Neural crest cell (in vitro differentiated cells): Measurements from ENCODE around the gene TGFBRAP1. TPM values are rescaled to one million over a fixed set of nuclear protein-coding genes. Genes with fewer than 3 reads are reported as not detected.

ENCODE experiments used
- DNase-seq: peaks from one replicate; pipeline ENCODE4 v3.0.0; 2021; ENCODE audit warnings: low read depth, mixed read lengths, low spot score
- H3K27ac Mint-ChIP-seq: one replicate; pipeline ENCODE4 v1.8.0; 2021; ENCODE audit warnings: mild to moderate bottlenecking, mixed read lengths; ENCODE audit not compliant: unreplicated experiment
- H3K27me3 Mint-ChIP-seq: 2 replicates; pipeline ENCODE4 v1.8.0; 2021; ENCODE audit warnings: low read depth, mild to moderate bottlenecking, mixed read lengths
- H3K36me3 Mint-ChIP-seq: 2 replicates; pipeline ENCODE4 v1.8.0; 2021; ENCODE audit warnings: low read depth, mild to moderate bottlenecking, mixed read lengths
- H3K4me1 Mint-ChIP-seq: 2 replicates; pipeline ENCODE4 v1.8.0; 2021; ENCODE audit warnings: mixed read lengths
- H3K4me3 Mint-ChIP-seq: one replicate; pipeline ENCODE4 v1.8.0; 2021; ENCODE audit warnings: mild to moderate bottlenecking, mixed read lengths
- H3K9me3 Mint-ChIP-seq: 2 replicates; pipeline ENCODE4 v1.8.0; 2021; ENCODE audit warnings: mixed read lengths
- total RNA-seq: library from RNA; stranded (reverse); gene quantifications from 2 replicates; pipeline ENCODE4 v1.2.1, GENCODE V29; 2021
- TF ChIP-seq, protein P1 (sequence below): fragments of 200-600 bp; sonication (generic); conservative IDR thresholded peaks from 2 replicates; pipeline ENCODE4 v1.5.0; 2021; ENCODE audit warnings: antibody characterized with exemption, mild to moderate bottlenecking

Gene TGFBRAP1
- total RNA-seq, 1 donor from 2014 or later = 23.8 TPM

DNA sequence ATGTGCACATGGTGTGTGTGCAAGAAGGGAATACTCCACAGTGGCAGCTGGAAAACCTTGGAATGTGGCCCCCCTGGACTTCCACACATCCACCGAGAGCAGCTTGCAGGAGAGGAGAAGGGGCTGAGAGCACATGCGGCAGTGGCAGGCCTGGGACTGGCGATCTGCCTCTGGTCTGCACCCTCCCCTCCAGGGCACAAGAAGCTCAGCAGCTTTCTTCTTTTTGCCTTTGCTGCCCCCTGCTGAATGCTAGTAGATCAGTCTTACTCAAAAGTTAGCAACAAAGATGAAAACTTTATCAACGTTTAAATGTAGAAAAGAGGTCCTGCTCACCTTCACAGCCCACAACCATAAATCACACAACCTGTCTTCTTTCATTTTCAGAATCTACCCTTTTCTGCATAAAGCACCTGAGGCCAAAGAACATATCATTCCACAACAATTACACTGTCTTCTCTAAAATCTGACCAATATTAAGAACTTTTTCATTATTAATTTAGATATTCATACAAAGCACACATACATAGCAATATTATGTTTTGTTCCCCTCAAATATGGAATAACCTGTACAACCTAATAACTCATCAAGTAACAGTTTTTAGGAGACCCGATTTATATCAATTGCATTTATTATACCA, 34.6 kb downstream of the TGFBRAP1 start:
- Mint-ChIP-seq H3K27ac (peak overlapping the region; percentile 19), H3K27me3 (no peaks in the 10 kb centered on the region), H3K4me1 (peaks cover 24% of the 10 kb centered on the region), H3K36me3 (peaks cover 16% of the 10 kb centered on the region), H3K9me3 (no peaks in the 10 kb centered on the region), H3K4me3 (no peak overlapping the region)
- peak; percentile 72 for DNase-seq
- TF ChIP-seq, protein P1, sequence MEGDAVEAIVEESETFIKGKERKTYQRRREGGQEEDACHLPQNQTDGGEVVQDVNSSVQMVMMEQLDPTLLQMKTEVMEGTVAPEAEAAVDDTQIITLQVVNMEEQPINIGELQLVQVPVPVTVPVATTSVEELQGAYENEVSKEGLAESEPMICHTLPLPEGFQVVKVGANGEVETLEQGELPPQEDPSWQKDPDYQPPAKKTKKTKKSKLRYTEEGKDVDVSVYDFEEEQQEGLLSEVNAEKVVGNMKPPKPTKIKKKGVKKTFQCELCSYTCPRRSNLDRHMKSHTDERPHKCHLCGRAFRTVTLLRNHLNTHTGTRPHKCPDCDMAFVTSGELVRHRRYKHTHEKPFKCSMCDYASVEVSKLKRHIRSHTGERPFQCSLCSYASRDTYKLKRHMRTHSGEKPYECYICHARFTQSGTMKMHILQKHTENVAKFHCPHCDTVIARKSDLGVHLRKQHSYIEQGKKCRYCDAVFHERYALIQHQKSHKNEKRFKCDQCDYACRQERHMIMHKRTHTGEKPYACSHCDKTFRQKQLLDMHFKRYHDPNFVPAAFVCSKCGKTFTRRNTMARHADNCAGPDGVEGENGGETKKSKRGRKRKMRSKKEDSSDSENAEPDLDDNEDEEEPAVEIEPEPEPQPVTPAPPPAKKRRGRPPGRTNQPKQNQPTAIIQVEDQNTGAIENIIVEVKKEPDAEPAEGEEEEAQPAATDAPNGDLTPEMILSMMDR = peak; percentile 74

DNA sequence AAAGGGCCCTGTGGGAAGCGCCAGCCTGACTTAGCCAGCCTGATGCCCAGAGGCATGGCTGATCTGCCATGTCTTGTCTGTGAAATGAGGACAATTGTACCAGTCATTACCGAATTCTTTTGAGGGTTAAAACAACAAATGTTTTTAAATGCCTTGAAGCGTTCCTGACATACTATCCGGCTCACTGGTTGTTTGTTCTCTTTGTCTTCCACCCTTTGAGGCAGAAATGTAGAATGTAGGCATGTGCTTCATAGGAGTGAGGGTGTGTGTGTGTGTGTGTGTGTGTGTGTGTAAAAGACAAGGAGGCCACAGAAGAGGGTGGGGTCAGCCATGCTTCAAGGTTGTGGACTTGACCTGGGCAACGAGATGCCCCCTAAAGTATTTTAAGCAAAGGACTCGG, 35.5 kb downstream of the TGFBRAP1 start:
- H3K9me3 Mint-ChIP-seq = no peaks in the 10 kb centered on the region
- H3K27me3 Mint-ChIP-seq = no peaks in the 10 kb centered on the region
- no peak overlapping the region for H3K4me3 Mint-ChIP-seq
- peaks cover 24% of the 10 kb centered on the region for H3K4me1 Mint-ChIP-seq
- TF ChIP-seq, protein P1 = no peak
- H3K27ac Mint-ChIP-seq = peak overlapping the region; percentile 66
- peaks cover 16% of the 10 kb centered on the region for H3K36me3 Mint-ChIP-seq
- no peak for DNase-seq

GRCh38 chr2:105291981-105292380, 37.6 kb downstream of the TGFBRAP1 start:
- Mint-ChIP-seq H3K36me3 (peaks cover 13% of the 10 kb centered on the region), H3K4me1 (peaks cover 24% of the 10 kb centered on the region), H3K27ac (no peak overlapping the region), H3K9me3 (no peaks in the 10 kb centered on the region), H3K4me3 (no peak overlapping the region), H3K27me3 (no peaks in the 10 kb centered on the region)
- TF ChIP-seq, protein P1 = no peak
- DNase-seq = no peak

DNA sequence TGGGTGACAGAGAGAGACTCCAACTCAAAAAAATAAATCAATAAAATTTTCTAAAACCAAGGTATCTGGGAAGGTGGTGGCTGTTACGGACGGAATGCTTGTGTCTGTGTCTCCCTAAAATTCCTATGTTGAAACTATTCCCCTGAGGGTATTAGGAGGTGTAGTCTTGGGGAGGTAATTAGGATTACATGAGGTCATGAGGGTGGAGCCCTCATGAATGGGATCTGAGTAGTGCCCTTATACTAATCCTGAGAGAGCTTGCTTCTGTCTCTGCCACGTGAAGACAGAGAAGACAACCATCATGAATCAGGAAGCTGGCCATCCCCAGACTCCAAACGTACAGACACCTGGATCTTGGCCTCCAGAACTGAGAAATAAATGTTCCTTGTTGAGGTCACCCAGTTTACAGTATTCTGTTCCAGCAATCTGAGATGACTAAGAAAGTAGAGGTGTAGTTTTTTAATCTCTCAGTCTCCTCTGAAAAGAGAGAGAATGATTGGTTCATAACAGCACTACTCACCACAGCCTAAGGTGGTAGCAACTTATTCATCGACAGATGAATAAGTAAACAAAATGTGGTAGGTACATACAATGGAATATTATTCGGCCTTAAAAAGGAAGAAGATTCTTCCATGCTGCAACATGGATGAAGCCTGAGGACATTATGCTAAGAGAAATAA, 38.4 kb downstream of the TGFBRAP1 start:
- DNase-seq = no peak
- no peaks in the 10 kb centered on the region for H3K27me3 Mint-ChIP-seq
- H3K9me3 Mint-ChIP-seq = no peaks in the 10 kb centered on the region
- H3K36me3 Mint-ChIP-seq = peaks cover 13% of the 10 kb centered on the region
- TF ChIP-seq, protein P1 = no peak
- peaks cover 24% of the 10 kb centered on the region for H3K4me1 Mint-ChIP-seq
- H3K4me3 Mint-ChIP-seq = no peak overlapping the region
- H3K27ac Mint-ChIP-seq = no peak overlapping the region

GRCh38 chr2:105288133-105288532, 41.4 kb downstream of the TGFBRAP1 start:
- Mint-ChIP-seq H3K4me1 (peaks cover 7% of the 10 kb centered on the region), H3K27ac (no peak overlapping the region), H3K27me3 (no peaks in the 10 kb centered on the region), H3K4me3 (no peak overlapping the region), H3K9me3 (no peaks in the 10 kb centered on the region), H3K36me3 (peaks cover 13% of the 10 kb centered on the region)
- TF ChIP-seq, protein P1 = no peak
- DNase-seq = no peak
